Measurements from ENCODE around the gene RNASE7.
A peak's percentile ranks its signal among the peaks of the same experiment; 100 is the strongest.

RNASE7 gene

GRCh38 chr14:21068521-21069387, 26.6 kb downstream of the RNASE7 start:
- Mint-ChIP-seq H3K4me1 (peaks cover 27% of the 10 kb centered on the region), H3K36me3 (no peaks in the 10 kb centered on the region), H3K27ac (no peak overlapping the region), H3K27me3 (peaks cover 46% of the 10 kb centered on the region), H3K9me3 (no peaks in the 10 kb centered on the region), H3K4me3 (peak overlapping the region; percentile 80)

- Mint-ChIP-seq H3K9me3 (no peaks in the 10 kb centered on the region), H3K36me3 (no peaks in the 10 kb centered on the region), H3K4me3 (peak overlapping the region; percentile 80), H3K27ac (no peak overlapping the region), H3K4me1 (peaks cover 27% of the 10 kb centered on the region), H3K27me3 (peaks cover 46% of the 10 kb centered on the region)
Measured at GRCh38 chr14:21069388-21070082, 27.4 kb downstream of the RNASE7 start.

- peak within 1 kb of the TSS; percentile 85 for H3K4me3 Mint-ChIP-seq
- H3K27me3 Mint-ChIP-seq: peaks cover 44% of the 10 kb centered on the region
- H3K27ac Mint-ChIP-seq: peak within 1 kb of the TSS; percentile 41
- no peaks in the 10 kb centered on the region for H3K36me3 Mint-ChIP-seq
- H3K9me3 Mint-ChIP-seq: no peaks in the 10 kb centered on the region
- H3K4me1 Mint-ChIP-seq: peaks cover 27% of the 10 kb centered on the region
Measured at GRCh38 chr14:21070083-21070609, 28.0 kb downstream of the RNASE7 start, which contains the start of gene ARHGEF40. Gene ARHGEF40, plus strand, starts transcription at chr14:21070304. Its CDS starts 93 bp downstream, at chr14:21070397.

- Mint-ChIP-seq H3K9me3 (no peaks in the 10 kb centered on the region), H3K4me1 (peaks cover 27% of the 10 kb centered on the region), H3K27me3 (peaks cover 39% of the 10 kb centered on the region), H3K4me3 (peak overlapping the region; percentile 85), H3K36me3 (no peaks in the 10 kb centered on the region), H3K27ac (peak overlapping the region; percentile 41)
Measured at GRCh38 chr14:21070610-21071224, 28.6 kb downstream of the RNASE7 start.

- H3K27me3 Mint-ChIP-seq: peaks cover 37% of the 10 kb centered on the region
- no peaks in the 10 kb centered on the region for H3K36me3 Mint-ChIP-seq
- H3K27ac Mint-ChIP-seq: no peak overlapping the region
- H3K9me3 Mint-ChIP-seq: no peaks in the 10 kb centered on the region
- H3K4me3 Mint-ChIP-seq: peak overlapping the region; percentile 85
- H3K4me1 Mint-ChIP-seq: peaks cover 27% of the 10 kb centered on the region
Measured at GRCh38 chr14:21071225-21072030, 29.3 kb downstream of the RNASE7 start.

GRCh38 chr14:21072031-21072473, 29.9 kb downstream of the RNASE7 start:
- peak overlapping the region; percentile 55 for H3K4me3 Mint-ChIP-seq
- H3K36me3 Mint-ChIP-seq: no peaks in the 10 kb centered on the region
- H3K4me1 Mint-ChIP-seq: peaks cover 27% of the 10 kb centered on the region
- peaks cover 33% of the 10 kb centered on the region for H3K27me3 Mint-ChIP-seq
- H3K27ac Mint-ChIP-seq: no peak overlapping the region
- no peaks in the 10 kb centered on the region for H3K9me3 Mint-ChIP-seq

- H3K27me3 Mint-ChIP-seq: peaks cover 28% of the 10 kb centered on the region
- no peaks in the 10 kb centered on the region for H3K9me3 Mint-ChIP-seq
- no peak overlapping the region for H3K27ac Mint-ChIP-seq
- H3K4me1 Mint-ChIP-seq: peaks cover 27% of the 10 kb centered on the region
- H3K36me3 Mint-ChIP-seq: no peaks in the 10 kb centered on the region
- H3K4me3 Mint-ChIP-seq: no peak overlapping the region
Measured at GRCh38 chr14:21072781-21073339, 30.7 kb downstream of the RNASE7 start.

- Mint-ChIP-seq H3K27me3 (peaks cover 21% of the 10 kb centered on the region), H3K27ac (no peak overlapping the region), H3K4me3 (no peak overlapping the region), H3K4me1 (peaks cover 20% of the 10 kb centered on the region), H3K36me3 (no peaks in the 10 kb centered on the region), H3K9me3 (no peaks in the 10 kb centered on the region)
Measured at GRCh38 chr14:21073921-21074320, 31.8 kb downstream of the RNASE7 start.

- H3K27me3 Mint-ChIP-seq: peaks cover 14% of the 10 kb centered on the region
- H3K9me3 Mint-ChIP-seq: no peaks in the 10 kb centered on the region
- H3K4me3 Mint-ChIP-seq: no peak overlapping the region
- H3K27ac Mint-ChIP-seq: no peak overlapping the region
- H3K4me1 Mint-ChIP-seq: peaks cover 13% of the 10 kb centered on the region
- no peaks in the 10 kb centered on the region for H3K36me3 Mint-ChIP-seq
Measured at GRCh38 chr14:21074398-21075272, 32.5 kb downstream of the RNASE7 start.

- peaks cover 11% of the 10 kb centered on the region for H3K27me3 Mint-ChIP-seq
Measured at GRCh38 chr14:21075719-21076437, 33.7 kb downstream of the RNASE7 start.

GRCh38 chr14:21077672-21078071, 35.5 kb downstream of the RNASE7 start:
- Mint-ChIP-seq H3K4me1 (no peaks in the 10 kb centered on the region), H3K27me3 (peaks cover 3% of the 10 kb centered on the region), H3K4me3 (no peak overlapping the region), H3K27ac (no peak overlapping the region), H3K36me3 (no peaks in the 10 kb centered on the region), H3K9me3 (no peaks in the 10 kb centered on the region)

More at GRCh38 chr14:21075719-21076437, 33.7 kb downstream of the RNASE7 start:
- no peaks in the 10 kb centered on the region for H3K9me3 Mint-ChIP-seq
- H3K36me3 Mint-ChIP-seq: no peaks in the 10 kb centered on the region
- H3K4me3 Mint-ChIP-seq: no peak overlapping the region
- H3K27ac Mint-ChIP-seq: no peak overlapping the region
- peaks cover 10% of the 10 kb centered on the region for H3K4me1 Mint-ChIP-seq

GRCh38 chr14:21078287-21078686, 36.1 kb downstream of the RNASE7 start:
- Mint-ChIP-seq H3K36me3 (no peaks in the 10 kb centered on the region), H3K4me1 (no peaks in the 10 kb centered on the region), H3K9me3 (no peaks in the 10 kb centered on the region), H3K27ac (no peak overlapping the region), H3K4me3 (no peak overlapping the region), H3K27me3 (peaks cover 1% of the 10 kb centered on the region)

- H3K27ac Mint-ChIP-seq: no peak overlapping the region
- no peaks in the 10 kb centered on the region for H3K36me3 Mint-ChIP-seq
- no peaks in the 10 kb centered on the region for H3K27me3 Mint-ChIP-seq
- H3K9me3 Mint-ChIP-seq: no peaks in the 10 kb centered on the region
- no peaks in the 10 kb centered on the region for H3K4me1 Mint-ChIP-seq
- no peak overlapping the region for H3K4me3 Mint-ChIP-seq
Measured at GRCh38 chr14:21078726-21079125, 36.6 kb downstream of the RNASE7 start.
